ENCODE results near the gene RNF222. TPM values are rescaled to one million over a fixed set of nuclear protein-coding genes. Genes with fewer than 3 reads are reported as not detected.

The RNF222 gene
- total and polyA plus RNA-seq, 5 donors from 2014 or later = 0.19 to 0.81 (median 0.27) TPM; not detected in 2

- no peak for ATAC-seq (ENCODE audit: low read depth in 2 of 2)
- no peaks in the 10 kb centered on the region for H3K4me1 ChIP-seq (ENCODE audit: control insufficient read depth, insufficient read depth, low read length, poor library complexity, severe bottlenecking)
Measured at GRCh38 chr17:8366231-8366630, 31.4 kb downstream of the RNF222 start.

DNA sequence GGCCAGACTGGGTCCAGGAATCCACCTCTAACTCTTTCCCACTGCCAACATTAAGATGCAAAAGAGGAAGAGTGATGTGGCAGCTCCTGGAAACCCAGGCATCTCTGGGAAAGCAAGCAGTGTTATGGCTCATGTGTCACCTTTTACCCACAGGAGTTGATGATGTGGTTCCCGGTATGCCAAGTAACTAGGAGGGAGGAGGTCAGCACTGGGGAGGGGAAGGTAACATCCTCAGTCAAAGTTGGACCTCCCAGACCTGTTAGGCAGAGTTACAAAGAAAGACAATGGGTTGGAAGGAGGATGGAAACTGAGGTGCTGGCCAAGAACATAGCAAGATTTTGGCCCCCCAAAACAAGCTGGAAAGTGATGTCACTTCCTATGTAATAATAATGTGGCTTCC, 32.5 kb downstream of the RNF222 start:
- H3K27me3 ChIP-seq (ENCODE audit: control insufficient read depth, insufficient read depth, low read length) = no peaks in the 10 kb centered on the region
- H3K4me3 Mint-ChIP-seq = no peak overlapping the region
- H3K36me3 Mint-ChIP-seq = peaks cover 14% of the 10 kb centered on the region

More at GRCh38 chr17:8366231-8366630, 31.4 kb downstream of the RNF222 start:
- Histone ChIP-seq H3K27ac (ENCODE audit: insufficient read depth, low read length, poor library complexity, severe bottlenecking) (no peak overlapping the region), H3K4me3 (ENCODE audit: low read depth, low read length) (no peak overlapping the region), H3K27me3 (ENCODE audit: control insufficient read depth, insufficient read depth, low read length) (no peaks in the 10 kb centered on the region), H3K9me3 (ENCODE audit: control insufficient read depth in 2 of 2, low read length in 2 of 2) (no peaks in the 10 kb centered on the region), H3K36me3 (ENCODE audit: control insufficient read depth, insufficient read depth, low read length) (peaks cover 15% of the 10 kb centered on the region)
- no peaks in the 10 kb centered on the region for H3K27me3 Mint-ChIP-seq
- H3K4me3 Mint-ChIP-seq = no peak overlapping the region
- no peaks in the 10 kb centered on the region for H3K9me3 Mint-ChIP-seq
- H3K36me3 Mint-ChIP-seq = peaks cover 17% of the 10 kb centered on the region
- peaks cover 4 to 11% (median 5%) of the 10 kb centered on the region in 4 donors for H3K4me1 Mint-ChIP-seq
- no peak for DNase-seq
- H3K27ac Mint-ChIP-seq = no peak overlapping the region

DNA sequence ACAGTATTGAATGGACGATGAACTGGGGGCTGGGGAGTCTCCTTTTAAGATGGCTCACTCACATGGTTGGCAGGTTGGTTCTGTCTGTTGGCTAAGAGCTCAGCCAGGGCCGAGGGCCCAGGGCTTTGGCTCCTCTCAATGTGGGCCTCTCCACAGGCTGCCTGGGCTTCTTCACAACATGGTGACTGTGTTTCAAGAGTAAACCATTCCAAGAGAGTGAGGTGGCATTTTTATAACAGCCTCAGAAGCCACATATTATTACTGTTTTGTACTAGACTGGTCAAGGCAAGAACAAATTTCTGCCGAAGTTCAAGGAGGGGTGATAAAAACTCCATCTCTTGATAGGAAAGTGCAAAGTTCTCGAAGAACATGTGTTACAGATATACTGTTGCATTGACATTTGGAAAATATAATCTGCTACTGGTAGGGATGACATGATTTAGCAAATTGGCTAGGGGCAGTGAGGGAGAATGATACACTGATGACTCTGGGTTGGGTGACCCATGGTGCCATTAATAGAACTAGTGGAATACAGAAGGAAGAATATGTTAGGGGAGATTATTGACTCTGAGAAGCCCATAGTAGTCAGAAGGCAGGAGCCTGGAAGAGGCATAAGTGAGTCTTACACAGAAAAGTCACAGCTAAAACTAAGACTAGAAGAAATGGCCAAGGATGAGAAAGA, 34.8 kb downstream of the RNF222 start:
- no peaks in the 10 kb centered on the region for H3K27me3 Mint-ChIP-seq
- no peaks in the 10 kb centered on the region for H3K36me3 Mint-ChIP-seq
- Histone ChIP-seq H3K4me1 (ENCODE audit: control insufficient read depth, insufficient read depth, low read length, poor library complexity, severe bottlenecking) (no peaks in the 10 kb centered on the region), H3K36me3 (ENCODE audit: control insufficient read depth, insufficient read depth, low read length) (no peaks in the 10 kb centered on the region), H3K27me3 (ENCODE audit: control insufficient read depth, insufficient read depth, low read length) (no peaks in the 10 kb centered on the region), H3K9me3 (ENCODE audit: control insufficient read depth in 2 of 2, low read length in 2 of 2) (no peaks in the 10 kb centered on the region), H3K4me3 (ENCODE audit: low read depth, low read length) (no peak overlapping the region), H3K27ac (ENCODE audit: insufficient read depth, low read length, poor library complexity, severe bottlenecking) (no peak overlapping the region)
- H3K4me1 Mint-ChIP-seq = peaks cover 3 to 12% (median 8%) of the 10 kb centered on the region in 4 donors
- H3K27ac Mint-ChIP-seq = no peak overlapping the region
- H3K9me3 Mint-ChIP-seq = no peaks in the 10 kb centered on the region
- no peak overlapping the region for H3K4me3 Mint-ChIP-seq
- ATAC-seq (ENCODE audit: low read depth in 2 of 2) (no peak), DNase-seq (no peak)

More for the DNA sequence above, 32.5 kb downstream of the RNF222 start:
- no peaks in the 10 kb centered on the region for H3K9me3 Mint-ChIP-seq
- no peak overlapping the region for H3K27ac ChIP-seq (ENCODE audit: insufficient read depth, low read length, poor library complexity, severe bottlenecking)
- no peaks in the 10 kb centered on the region for H3K27me3 Mint-ChIP-seq
- H3K4me1 Mint-ChIP-seq = peaks cover 4 to 12% (median 7%) of the 10 kb centered on the region in 4 donors
- H3K4me1 ChIP-seq (ENCODE audit: control insufficient read depth, insufficient read depth, low read length, poor library complexity, severe bottlenecking) = no peaks in the 10 kb centered on the region
- H3K36me3 ChIP-seq (ENCODE audit: control insufficient read depth, insufficient read depth, low read length) = peaks cover 12% of the 10 kb centered on the region
- peak overlapping the region in 1 of 3 donors; percentile 90 for H3K27ac Mint-ChIP-seq
- ATAC-seq (ENCODE audit: low read depth in 2 of 2) (no peak), DNase-seq (no peak)
- no peak overlapping the region for H3K4me3 ChIP-seq (ENCODE audit: low read depth, low read length)
- no peaks in the 10 kb centered on the region for H3K9me3 ChIP-seq (ENCODE audit: control insufficient read depth in 2 of 2, low read length in 2 of 2)

DNA sequence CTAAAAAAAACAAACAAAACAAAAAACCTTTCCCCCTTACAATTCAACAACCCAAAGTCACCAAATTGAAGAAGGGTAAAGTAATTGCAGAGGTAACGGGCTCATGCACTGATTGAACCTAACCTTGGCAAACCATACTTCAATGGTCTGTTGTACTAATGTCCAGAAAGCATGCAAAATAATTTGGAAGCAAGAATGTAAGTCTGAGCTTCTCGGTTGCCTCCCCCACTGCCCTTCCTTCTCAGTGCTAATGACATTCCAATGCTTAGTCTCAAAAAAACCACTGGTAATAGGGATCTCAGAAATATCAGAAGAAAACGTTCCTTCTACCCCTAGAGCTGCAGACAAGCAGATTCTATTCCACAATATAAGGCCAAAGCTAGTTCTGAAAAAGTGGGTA, 36.9 kb downstream of the RNF222 start:
- H3K4me3 ChIP-seq (ENCODE audit: low read depth, low read length) = no peak overlapping the region
- no peaks in the 10 kb centered on the region for H3K27me3 ChIP-seq (ENCODE audit: control insufficient read depth, insufficient read depth, low read length)
- Mint-ChIP-seq H3K27me3 (no peaks in the 10 kb centered on the region), H3K4me3 (no peak overlapping the region), H3K9me3 (no peaks in the 10 kb centered on the region), H3K27ac (no peak overlapping the region), H3K4me1 (peaks cover 3 to 12% (median 6%) of the 10 kb centered on the region in 4 donors), H3K36me3 (no peaks in the 10 kb centered on the region)
- DNase-seq = no peak
- no peaks in the 10 kb centered on the region for H3K36me3 ChIP-seq (ENCODE audit: control insufficient read depth, insufficient read depth, low read length)
- no peaks in the 10 kb centered on the region for H3K9me3 ChIP-seq (ENCODE audit: control insufficient read depth in 2 of 2, low read length in 2 of 2)
- no peaks in the 10 kb centered on the region for H3K4me1 ChIP-seq (ENCODE audit: control insufficient read depth, insufficient read depth, low read length, poor library complexity, severe bottlenecking)
- no peak for ATAC-seq (ENCODE audit: low read depth in 2 of 2)
- no peak overlapping the region for H3K27ac ChIP-seq (ENCODE audit: insufficient read depth, low read length, poor library complexity, severe bottlenecking)

GRCh38 chr17:8360260-8360659, 37.4 kb downstream of the RNF222 start:
- Mint-ChIP-seq H3K27me3 (no peaks in the 10 kb centered on the region), H3K36me3 (no peaks in the 10 kb centered on the region), H3K4me1 (peaks cover 0 to 10% (median 6%) of the 10 kb centered on the region in 4 donors), H3K27ac (no peak overlapping the region), H3K9me3 (no peaks in the 10 kb centered on the region), H3K4me3 (no peak overlapping the region)
- no peak for ATAC-seq (ENCODE audit: low read depth in 2 of 2)
- Histone ChIP-seq H3K9me3 (ENCODE audit: control insufficient read depth in 2 of 2, low read length in 2 of 2) (no peaks in the 10 kb centered on the region), H3K27ac (ENCODE audit: insufficient read depth, low read length, poor library complexity, severe bottlenecking) (no peak overlapping the region), H3K4me3 (ENCODE audit: low read depth, low read length) (no peak overlapping the region), H3K4me1 (ENCODE audit: control insufficient read depth, insufficient read depth, low read length, poor library complexity, severe bottlenecking) (no peaks in the 10 kb centered on the region), H3K27me3 (ENCODE audit: control insufficient read depth, insufficient read depth, low read length) (no peaks in the 10 kb centered on the region), H3K36me3 (ENCODE audit: control insufficient read depth, insufficient read depth, low read length) (no peaks in the 10 kb centered on the region)
- DNase-seq = no peak

DNA sequence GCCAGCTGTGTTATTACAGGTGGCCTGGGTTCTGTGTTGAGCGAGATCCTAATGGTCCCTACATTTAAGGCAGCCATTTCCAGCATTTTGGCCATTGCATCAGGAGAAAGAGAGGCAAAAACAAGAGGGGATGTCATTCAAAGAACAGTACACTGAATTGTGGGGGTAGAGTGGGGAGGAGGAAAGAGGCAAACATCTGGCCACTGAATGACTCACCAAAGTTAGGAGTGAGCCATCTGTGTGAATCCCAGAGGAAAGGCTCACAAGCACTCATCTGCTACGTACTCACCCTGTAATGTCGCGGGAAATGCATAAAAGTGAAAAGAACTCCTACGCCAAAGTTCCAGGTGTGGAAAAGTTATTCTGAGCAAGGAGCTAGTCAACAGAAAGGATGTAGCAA, 37.9 kb downstream of the RNF222 start:
- H3K4me3 Mint-ChIP-seq = no peak overlapping the region
- H3K27ac ChIP-seq (ENCODE audit: insufficient read depth, low read length, poor library complexity, severe bottlenecking) = no peak overlapping the region
- H3K9me3 Mint-ChIP-seq = no peaks in the 10 kb centered on the region
- H3K36me3 ChIP-seq (ENCODE audit: control insufficient read depth, insufficient read depth, low read length) = no peaks in the 10 kb centered on the region
- H3K27me3 Mint-ChIP-seq = no peaks in the 10 kb centered on the region
- no peak overlapping the region for H3K4me3 ChIP-seq (ENCODE audit: low read depth, low read length)
- no peaks in the 10 kb centered on the region for H3K27me3 ChIP-seq (ENCODE audit: control insufficient read depth, insufficient read depth, low read length)
- H3K9me3 ChIP-seq (ENCODE audit: control insufficient read depth in 2 of 2, low read length in 2 of 2) = no peaks in the 10 kb centered on the region
- H3K36me3 Mint-ChIP-seq = no peaks in the 10 kb centered on the region
- H3K4me1 ChIP-seq (ENCODE audit: control insufficient read depth, insufficient read depth, low read length, poor library complexity, severe bottlenecking) = no peaks in the 10 kb centered on the region
- H3K27ac Mint-ChIP-seq = no peak overlapping the region
- ATAC-seq (ENCODE audit: low read depth in 2 of 2) (no peak), DNase-seq (no peak)
- H3K4me1 Mint-ChIP-seq = peaks cover 0 to 10% (median 6%) of the 10 kb centered on the region in 4 donors

DNA sequence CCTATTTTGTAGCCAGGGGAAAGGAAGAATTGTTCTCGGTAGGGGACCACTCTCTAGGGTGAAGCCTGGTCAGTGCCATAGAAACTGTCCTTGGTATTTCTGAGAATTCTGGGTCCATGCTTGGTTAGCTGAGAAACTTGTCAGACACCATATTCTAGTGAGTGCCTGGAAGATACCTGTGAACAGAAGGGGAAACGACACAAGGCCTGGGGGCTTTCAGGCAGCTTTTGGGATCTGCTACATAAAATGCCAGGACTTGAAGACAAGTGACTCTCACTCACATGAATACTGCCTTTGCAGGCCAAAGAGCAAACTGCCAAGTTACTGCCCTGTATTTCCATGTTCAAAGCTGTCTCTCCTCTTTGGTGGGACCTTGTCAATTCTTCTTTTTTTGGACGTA, 39.7 kb downstream of the RNF222 start:
- Histone ChIP-seq H3K36me3 (ENCODE audit: control insufficient read depth, insufficient read depth, low read length) (no peaks in the 10 kb centered on the region), H3K4me3 (ENCODE audit: low read depth, low read length) (no peak overlapping the region), H3K27me3 (ENCODE audit: control insufficient read depth, insufficient read depth, low read length) (no peaks in the 10 kb centered on the region), H3K27ac (ENCODE audit: insufficient read depth, low read length, poor library complexity, severe bottlenecking) (no peak overlapping the region), H3K9me3 (ENCODE audit: control insufficient read depth in 2 of 2, low read length in 2 of 2) (no peaks in the 10 kb centered on the region), H3K4me1 (ENCODE audit: control insufficient read depth, insufficient read depth, low read length, poor library complexity, severe bottlenecking) (no peaks in the 10 kb centered on the region)
- no peaks in the 10 kb centered on the region for H3K9me3 Mint-ChIP-seq
- ATAC-seq (ENCODE audit: low read depth in 2 of 2) (no peak), DNase-seq (no peak)
- H3K4me1 Mint-ChIP-seq = peaks cover 0 to 10% (median 5%) of the 10 kb centered on the region in 4 donors
- no peak overlapping the region for H3K4me3 Mint-ChIP-seq
- no peak overlapping the region for H3K27ac Mint-ChIP-seq
- no peaks in the 10 kb centered on the region for H3K36me3 Mint-ChIP-seq
- H3K27me3 Mint-ChIP-seq = no peaks in the 10 kb centered on the region

DNA sequence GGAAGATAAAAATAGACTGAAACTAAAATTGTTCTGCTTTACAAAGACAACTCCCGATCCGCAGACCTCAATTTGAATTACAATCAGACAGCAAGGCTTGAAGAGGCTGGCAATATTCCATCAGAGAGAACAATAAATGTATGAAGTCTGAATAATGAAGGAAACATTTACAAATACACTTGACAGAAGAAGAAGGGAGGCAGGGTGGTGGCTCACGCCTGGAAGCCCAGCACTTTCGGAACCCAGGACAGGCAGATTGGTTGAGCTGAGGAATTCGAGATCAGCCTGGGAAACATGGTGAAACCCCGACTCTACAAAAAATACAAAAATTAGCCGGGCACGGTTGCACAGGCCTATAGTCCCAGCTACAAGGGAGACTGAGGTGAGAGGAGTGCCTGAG, 43.4 kb downstream of the RNF222 start:
- ATAC-seq (ENCODE audit: low read depth in 2 of 2) = no peak
- Histone ChIP-seq H3K4me3 (ENCODE audit: low read depth, low read length) (no peak overlapping the region), H3K27ac (ENCODE audit: insufficient read depth, low read length, poor library complexity, severe bottlenecking) (no peak overlapping the region), H3K27me3 (ENCODE audit: control insufficient read depth, insufficient read depth, low read length) (no peaks in the 10 kb centered on the region), H3K4me1 (ENCODE audit: control insufficient read depth, insufficient read depth, low read length, poor library complexity, severe bottlenecking) (no peaks in the 10 kb centered on the region), H3K9me3 (ENCODE audit: control insufficient read depth in 2 of 2, low read length in 2 of 2) (no peaks in the 10 kb centered on the region), H3K36me3 (ENCODE audit: control insufficient read depth, insufficient read depth, low read length) (no peaks in the 10 kb centered on the region)
- no peak overlapping the region for H3K27ac Mint-ChIP-seq
- no peaks in the 10 kb centered on the region for H3K9me3 Mint-ChIP-seq
- H3K36me3 Mint-ChIP-seq = no peaks in the 10 kb centered on the region
- no peak for DNase-seq
- peaks cover 6% of the 10 kb centered on the region for H3K27me3 Mint-ChIP-seq
- no peak overlapping the region for H3K4me3 Mint-ChIP-seq
- H3K4me1 Mint-ChIP-seq = peaks cover 0 to under 1% (median 0%) of the 10 kb centered on the region in 4 donors

Measured in CD4-positive, CD25-positive, alpha-beta regulatory T cell (primary cell).